Vagina (tissue), 2 donors: ENCODE results near the gene CTAGE9. TPM values are rescaled to one million over a fixed set of nuclear protein-coding genes. Genes with fewer than 3 reads are reported as not detected.

Source experiments
- DNase-seq, 2 donors: peaks; one replicate each; pipeline ENCODE4 v3.0.0-alpha.2; 2017; ENCODE audit errors: extremely low spot score in 2 of 2
- H3K27ac ChIP-seq: fragments of 200-600 bp; sonication (generic); one replicate; pipeline ENCODE4 v1.5.1; 2019
- H3K27me3 ChIP-seq: fragments of 200-600 bp; sonication (generic); one replicate; pipeline ENCODE4 v1.5.1; 2019
- H3K36me3 ChIP-seq, 2 donors: fragments of 200-600 bp; sonication (generic); one replicate each; pipeline ENCODE4 v1.5.1; 2017 to 2019
- H3K4me1 ChIP-seq: fragments of 200-600 bp; sonication (generic); one replicate; pipeline ENCODE4 v1.5.1; 2019
- H3K4me3 ChIP-seq, 2 donors: fragments of 200-600 bp; sonication (generic); 1 replicate in 1 of 2; 2 replicates in 1 of 2; pipeline ENCODE4 v1.5.1; 2016 to 2019
- H3K9me3 ChIP-seq: fragments of 200-600 bp; sonication (generic); one replicate; pipeline ENCODE4 v1.5.1; 2019
- POLR2A ChIP-seq, 2 donors: fragments of 450-650 bp; IDR thresholded peaks; one replicate each; pipeline ENCODE4 v1.6.1; 2017; ENCODE audit warnings: antibody characterized with exemption in 2 of 2, mild to moderate bottlenecking in 2 of 2, moderate library complexity in 2 of 2
- POLR2AphosphoS5 ChIP-seq, 2 donors: sonication (generic); formaldehyde crosslinking; IDR thresholded peaks; one replicate each; pipeline ENCODE4 v1.9.0; 2017; ENCODE audit warnings: antibody characterized with exemption in 2 of 2, mild to moderate bottlenecking in 2 of 2, low read depth in 1 of 2; ENCODE audit not compliant: insufficient read depth in 1 of 2
- intact Hi-C: fragments of 100-400 bp; cut with DNase I; formaldehyde crosslinking; loops from one replicate; pipeline ENCODE4 v1.15.1; 2023
- total RNA-seq: library from RNA; depleted of rRNA; stranded (reverse); fragments of >200 nt; gene quantifications from one replicate; pipeline ENCODE4 v1.2.3, GENCODE V29; 2016
- TF ChIP-seq, protein P1 (sequence below), 3 experiments: fragments of 450-650 bp in 2 of 3; fragments of 200-600 bp in 1 of 3; sonication (generic) in 1 of 3; IDR thresholded peaks; one replicate each; pipeline ENCODE4 v1.5.1; 2017 to 2019; ENCODE audit warnings: antibody characterized with exemption in 3 of 3, mild to moderate bottlenecking in 2 of 3, moderate library complexity in 2 of 3

CTAGE9 gene
- total RNA-seq, 1 donor from 2014 or later, result not detected

DNA sequence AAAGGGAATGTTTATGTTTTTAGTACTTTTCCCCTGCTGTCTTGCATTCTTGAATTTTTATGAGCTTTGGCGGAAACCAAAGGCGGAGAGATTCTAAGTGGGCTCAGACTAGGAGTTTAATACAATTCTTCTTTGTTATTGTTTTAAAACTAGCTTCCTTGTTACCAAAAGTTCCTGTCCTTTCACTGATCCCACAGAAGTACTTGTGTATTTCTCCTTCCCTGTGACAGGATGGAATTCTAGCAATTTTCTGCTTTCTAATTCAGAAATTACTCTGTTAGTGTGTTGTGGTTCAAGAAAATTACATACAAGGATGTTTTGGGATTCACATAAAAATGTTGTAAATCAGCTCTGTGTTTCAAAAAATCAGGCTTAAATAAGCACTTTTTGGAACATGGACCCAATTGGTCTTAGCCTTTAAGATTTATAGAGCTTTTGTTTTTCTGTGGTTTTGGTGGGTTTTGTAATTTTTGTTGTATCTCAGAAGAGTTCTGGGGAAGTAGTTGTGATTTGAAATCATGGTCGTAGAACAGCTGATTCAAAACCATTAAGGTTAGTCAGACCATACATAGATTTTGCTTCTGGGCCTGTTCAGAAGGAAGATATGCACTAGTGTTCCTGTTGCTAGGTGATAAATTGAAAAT, 17.6 kb upstream of the CTAGE9 start:
- H3K27me3 ChIP-seq, result no peaks in the 10 kb centered on the region
- intact Hi-C loops, result no loop called here
- no peaks in the 10 kb centered on the region for H3K4me1 ChIP-seq
- H3K9me3 ChIP-seq, result no peaks in the 10 kb centered on the region
- H3K27ac ChIP-seq, result no peak overlapping the region
- TF ChIP-seq POLR2AphosphoS5 (IDR thresholded peaks at IDR 0.05; ENCODE audit: insufficient read depth in 1 of 2, low read depth in 1 of 2), result no peak
- TF ChIP-seq, protein P1, sequence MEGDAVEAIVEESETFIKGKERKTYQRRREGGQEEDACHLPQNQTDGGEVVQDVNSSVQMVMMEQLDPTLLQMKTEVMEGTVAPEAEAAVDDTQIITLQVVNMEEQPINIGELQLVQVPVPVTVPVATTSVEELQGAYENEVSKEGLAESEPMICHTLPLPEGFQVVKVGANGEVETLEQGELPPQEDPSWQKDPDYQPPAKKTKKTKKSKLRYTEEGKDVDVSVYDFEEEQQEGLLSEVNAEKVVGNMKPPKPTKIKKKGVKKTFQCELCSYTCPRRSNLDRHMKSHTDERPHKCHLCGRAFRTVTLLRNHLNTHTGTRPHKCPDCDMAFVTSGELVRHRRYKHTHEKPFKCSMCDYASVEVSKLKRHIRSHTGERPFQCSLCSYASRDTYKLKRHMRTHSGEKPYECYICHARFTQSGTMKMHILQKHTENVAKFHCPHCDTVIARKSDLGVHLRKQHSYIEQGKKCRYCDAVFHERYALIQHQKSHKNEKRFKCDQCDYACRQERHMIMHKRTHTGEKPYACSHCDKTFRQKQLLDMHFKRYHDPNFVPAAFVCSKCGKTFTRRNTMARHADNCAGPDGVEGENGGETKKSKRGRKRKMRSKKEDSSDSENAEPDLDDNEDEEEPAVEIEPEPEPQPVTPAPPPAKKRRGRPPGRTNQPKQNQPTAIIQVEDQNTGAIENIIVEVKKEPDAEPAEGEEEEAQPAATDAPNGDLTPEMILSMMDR (IDR thresholded peaks at IDR 0.05), result no peak
- TF ChIP-seq POLR2A (IDR thresholded peaks at IDR 0.05), result no peak
- DNase-seq, result no peak
- no peak overlapping the region for H3K4me3 ChIP-seq
- H3K36me3 ChIP-seq, result no peaks in the 10 kb centered on the region

DNA sequence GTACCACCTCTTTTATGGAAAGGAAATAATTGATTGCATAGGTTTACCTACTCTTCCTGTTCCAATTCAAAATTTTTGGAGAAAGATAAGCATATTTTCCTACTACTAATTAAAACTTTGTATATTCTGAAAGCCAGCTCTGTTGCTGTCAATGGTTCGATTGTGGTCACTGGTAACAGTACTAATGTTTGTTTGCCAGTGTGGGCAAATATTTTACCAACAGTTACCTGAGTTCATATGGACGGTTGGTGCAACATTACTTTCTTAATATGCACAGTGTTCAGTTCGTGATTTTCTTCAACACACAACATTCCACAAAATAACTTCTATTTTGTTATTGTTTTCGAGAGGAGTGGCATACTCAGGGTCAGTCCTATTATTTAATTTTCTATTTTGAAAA, 17.1 kb upstream of the CTAGE9 start:
- no peak for DNase-seq

DNA sequence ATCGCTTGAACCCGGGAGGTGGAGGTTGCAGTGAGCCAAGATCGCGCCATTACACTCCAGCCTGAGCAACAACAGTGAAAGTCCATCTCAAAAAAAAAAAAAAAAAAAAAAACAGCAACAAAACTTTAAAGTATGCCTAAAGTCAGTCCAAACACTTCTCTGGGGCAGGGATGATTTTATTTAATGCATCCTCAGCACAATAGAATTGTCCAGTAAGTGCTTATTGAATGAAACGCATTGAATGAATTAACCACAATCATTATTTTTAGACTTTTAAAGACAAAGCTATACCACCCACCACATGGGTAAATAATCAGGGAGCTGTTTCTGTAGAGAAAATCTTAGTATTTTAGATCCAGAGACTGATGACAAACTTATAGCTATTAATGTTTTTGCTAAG, 16.6 kb upstream of the CTAGE9 start:
- intact Hi-C loops, result no loop called here
- no peak overlapping the region for H3K4me3 ChIP-seq
- H3K4me1 ChIP-seq, result no peaks in the 10 kb centered on the region
- H3K36me3 ChIP-seq, result no peaks in the 10 kb centered on the region
- TF ChIP-seq POLR2A (IDR thresholded peaks at IDR 0.05) (no peak), POLR2AphosphoS5 (IDR thresholded peaks at IDR 0.05; ENCODE audit: insufficient read depth in 1 of 2, low read depth in 1 of 2) (no peak)
- TF ChIP-seq, protein P1 (IDR thresholded peaks at IDR 0.05), result no peak
- H3K27me3 ChIP-seq, result no peaks in the 10 kb centered on the region
- no peaks in the 10 kb centered on the region for H3K9me3 ChIP-seq
- no peak overlapping the region for H3K27ac ChIP-seq
- no peak for DNase-seq

More for the DNA sequence above, 17.1 kb upstream of the CTAGE9 start:
- intact Hi-C loops, result no loop called here
- Histone ChIP-seq H3K4me3 (no peak overlapping the region), H3K27ac (no peak overlapping the region), H3K36me3 (no peaks in the 10 kb centered on the region), H3K4me1 (no peaks in the 10 kb centered on the region), H3K9me3 (no peaks in the 10 kb centered on the region), H3K27me3 (no peaks in the 10 kb centered on the region)
- TF ChIP-seq POLR2A (IDR thresholded peaks at IDR 0.05) (no peak), POLR2AphosphoS5 (IDR thresholded peaks at IDR 0.05; ENCODE audit: insufficient read depth in 1 of 2, low read depth in 1 of 2) (no peak)
- TF ChIP-seq, protein P1 (IDR thresholded peaks at IDR 0.05), result no peak

DNA sequence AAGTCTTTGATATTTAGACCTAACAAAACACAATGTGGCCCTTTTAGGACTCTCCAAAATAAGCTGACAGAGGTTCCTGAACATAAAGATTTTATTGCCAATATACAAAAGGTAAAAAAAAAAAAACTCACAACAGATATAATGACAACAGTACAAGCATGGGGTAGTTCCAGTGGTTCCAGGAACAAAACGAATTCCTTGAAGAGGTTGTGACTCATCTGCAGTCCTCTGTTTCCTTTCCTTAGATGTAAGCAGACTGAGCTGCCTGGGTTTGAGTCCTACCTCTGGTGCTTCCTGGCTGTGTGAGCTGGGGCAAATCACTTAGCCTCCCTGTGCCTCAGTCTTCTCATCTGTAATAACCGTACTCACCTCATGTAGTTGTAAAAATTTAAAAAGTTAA, 13.3 kb upstream of the CTAGE9 start:
- Histone ChIP-seq H3K4me1 (no peaks in the 10 kb centered on the region), H3K27me3 (no peaks in the 10 kb centered on the region), H3K27ac (no peak overlapping the region), H3K4me3 (no peak overlapping the region), H3K9me3 (no peaks in the 10 kb centered on the region), H3K36me3 (no peaks in the 10 kb centered on the region)
- TF ChIP-seq POLR2A (IDR thresholded peaks at IDR 0.05) (no peak), POLR2AphosphoS5 (IDR thresholded peaks at IDR 0.05; ENCODE audit: insufficient read depth in 1 of 2, low read depth in 1 of 2) (no peak)
- TF ChIP-seq, protein P1 (IDR thresholded peaks at IDR 0.05), result no peak
- DNase-seq, result no peak
- intact Hi-C loops, result no loop called here

DNA sequence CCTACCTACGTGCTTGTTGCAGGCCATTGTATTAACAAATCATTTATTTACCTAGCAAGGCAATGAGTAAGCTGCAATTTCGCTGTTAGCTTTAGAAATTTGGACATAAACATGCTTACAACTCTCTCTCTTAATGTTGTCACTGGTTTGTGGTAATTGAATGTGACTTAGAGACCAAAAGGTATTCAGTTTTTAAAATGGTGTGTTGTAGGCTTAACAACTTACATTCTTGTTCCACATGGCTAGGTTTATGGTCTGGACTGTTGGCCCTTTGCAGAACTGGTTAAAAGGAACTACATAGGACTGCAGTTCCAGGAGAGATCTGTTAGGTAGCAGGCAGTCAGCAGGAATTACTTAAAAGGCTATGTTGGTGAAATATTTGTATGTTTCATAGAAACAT, 10.3 kb upstream of the CTAGE9 start:
- H3K27ac ChIP-seq, result no peak overlapping the region
- no peaks in the 10 kb centered on the region for H3K9me3 ChIP-seq
- intact Hi-C loops, result no loop called here
- no peak for TF ChIP-seq POLR2AphosphoS5 (IDR thresholded peaks at IDR 0.05; ENCODE audit: insufficient read depth in 1 of 2, low read depth in 1 of 2)
- TF ChIP-seq POLR2A (IDR thresholded peaks at IDR 0.05), result no peak
- TF ChIP-seq, protein P1 (IDR thresholded peaks at IDR 0.05), result no peak
- no peaks in the 10 kb centered on the region for H3K27me3 ChIP-seq
- no peaks in the 10 kb centered on the region for H3K36me3 ChIP-seq
- H3K4me1 ChIP-seq, result no peaks in the 10 kb centered on the region
- DNase-seq, result no peak
- H3K4me3 ChIP-seq, result no peak overlapping the region
